ENCODE results near the gene TEX48. TPM values are rescaled to one million over a fixed set of nuclear protein-coding genes. Genes with fewer than 3 reads are reported as not detected.

The TEX48 gene
- total RNA-seq, 1 experiment from 2014 or later = not detected

DNA sequence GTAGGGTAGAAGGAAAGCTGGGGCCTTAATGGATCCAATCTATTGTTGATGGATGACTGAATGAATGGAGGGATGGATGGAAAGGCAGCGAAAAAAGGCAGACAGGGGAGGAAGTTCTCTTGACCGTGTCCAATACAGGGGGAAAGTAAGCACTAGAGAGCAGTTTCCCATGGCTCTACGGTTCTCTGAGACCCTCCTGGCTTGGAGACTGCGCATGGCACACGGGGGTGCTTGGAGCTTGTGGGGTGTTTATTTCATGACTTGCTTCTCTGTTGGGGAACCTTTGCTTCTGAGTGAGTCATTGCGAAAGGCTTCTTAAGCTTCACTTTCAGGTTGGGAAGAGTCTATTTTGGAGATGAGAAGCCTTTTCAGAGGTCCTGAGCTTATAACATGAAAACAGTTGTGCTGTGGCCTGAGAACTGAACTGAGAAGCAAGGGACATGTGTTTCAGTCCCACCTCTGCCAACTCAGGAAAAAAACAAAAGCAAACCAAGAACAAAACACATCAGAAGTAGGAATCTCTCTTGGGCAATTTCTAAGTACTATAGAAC is 12.8 kb upstream of the TEX48 start (continued):
- TF ChIP-seq, protein P1, sequence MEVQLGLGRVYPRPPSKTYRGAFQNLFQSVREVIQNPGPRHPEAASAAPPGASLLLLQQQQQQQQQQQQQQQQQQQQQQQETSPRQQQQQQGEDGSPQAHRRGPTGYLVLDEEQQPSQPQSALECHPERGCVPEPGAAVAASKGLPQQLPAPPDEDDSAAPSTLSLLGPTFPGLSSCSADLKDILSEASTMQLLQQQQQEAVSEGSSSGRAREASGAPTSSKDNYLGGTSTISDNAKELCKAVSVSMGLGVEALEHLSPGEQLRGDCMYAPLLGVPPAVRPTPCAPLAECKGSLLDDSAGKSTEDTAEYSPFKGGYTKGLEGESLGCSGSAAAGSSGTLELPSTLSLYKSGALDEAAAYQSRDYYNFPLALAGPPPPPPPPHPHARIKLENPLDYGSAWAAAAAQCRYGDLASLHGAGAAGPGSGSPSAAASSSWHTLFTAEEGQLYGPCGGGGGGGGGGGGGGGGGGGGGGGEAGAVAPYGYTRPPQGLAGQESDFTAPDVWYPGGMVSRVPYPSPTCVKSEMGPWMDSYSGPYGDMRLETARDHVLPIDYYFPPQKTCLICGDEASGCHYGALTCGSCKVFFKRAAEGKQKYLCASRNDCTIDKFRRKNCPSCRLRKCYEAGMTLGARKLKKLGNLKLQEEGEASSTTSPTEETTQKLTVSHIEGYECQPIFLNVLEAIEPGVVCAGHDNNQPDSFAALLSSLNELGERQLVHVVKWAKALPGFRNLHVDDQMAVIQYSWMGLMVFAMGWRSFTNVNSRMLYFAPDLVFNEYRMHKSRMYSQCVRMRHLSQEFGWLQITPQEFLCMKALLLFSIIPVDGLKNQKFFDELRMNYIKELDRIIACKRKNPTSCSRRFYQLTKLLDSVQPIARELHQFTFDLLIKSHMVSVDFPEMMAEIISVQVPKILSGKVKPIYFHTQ (CRISPR knock-in tag; IDR thresholded peaks at IDR 0.05) = no peak
- TF ChIP-seq, protein P2, sequence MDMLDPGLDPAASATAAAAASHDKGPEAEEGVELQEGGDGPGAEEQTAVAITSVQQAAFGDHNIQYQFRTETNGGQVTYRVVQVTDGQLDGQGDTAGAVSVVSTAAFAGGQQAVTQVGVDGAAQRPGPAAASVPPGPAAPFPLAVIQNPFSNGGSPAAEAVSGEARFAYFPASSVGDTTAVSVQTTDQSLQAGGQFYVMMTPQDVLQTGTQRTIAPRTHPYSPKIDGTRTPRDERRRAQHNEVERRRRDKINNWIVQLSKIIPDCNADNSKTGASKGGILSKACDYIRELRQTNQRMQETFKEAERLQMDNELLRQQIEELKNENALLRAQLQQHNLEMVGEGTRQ (CRISPR knock-in tag; IDR thresholded peaks at IDR 0.05) = no peak
- no peak for TF ChIP-seq RORB (CRISPR knock-in tag; IDR thresholded peaks at IDR 0.05)
- TF ChIP-seq, protein P3, sequence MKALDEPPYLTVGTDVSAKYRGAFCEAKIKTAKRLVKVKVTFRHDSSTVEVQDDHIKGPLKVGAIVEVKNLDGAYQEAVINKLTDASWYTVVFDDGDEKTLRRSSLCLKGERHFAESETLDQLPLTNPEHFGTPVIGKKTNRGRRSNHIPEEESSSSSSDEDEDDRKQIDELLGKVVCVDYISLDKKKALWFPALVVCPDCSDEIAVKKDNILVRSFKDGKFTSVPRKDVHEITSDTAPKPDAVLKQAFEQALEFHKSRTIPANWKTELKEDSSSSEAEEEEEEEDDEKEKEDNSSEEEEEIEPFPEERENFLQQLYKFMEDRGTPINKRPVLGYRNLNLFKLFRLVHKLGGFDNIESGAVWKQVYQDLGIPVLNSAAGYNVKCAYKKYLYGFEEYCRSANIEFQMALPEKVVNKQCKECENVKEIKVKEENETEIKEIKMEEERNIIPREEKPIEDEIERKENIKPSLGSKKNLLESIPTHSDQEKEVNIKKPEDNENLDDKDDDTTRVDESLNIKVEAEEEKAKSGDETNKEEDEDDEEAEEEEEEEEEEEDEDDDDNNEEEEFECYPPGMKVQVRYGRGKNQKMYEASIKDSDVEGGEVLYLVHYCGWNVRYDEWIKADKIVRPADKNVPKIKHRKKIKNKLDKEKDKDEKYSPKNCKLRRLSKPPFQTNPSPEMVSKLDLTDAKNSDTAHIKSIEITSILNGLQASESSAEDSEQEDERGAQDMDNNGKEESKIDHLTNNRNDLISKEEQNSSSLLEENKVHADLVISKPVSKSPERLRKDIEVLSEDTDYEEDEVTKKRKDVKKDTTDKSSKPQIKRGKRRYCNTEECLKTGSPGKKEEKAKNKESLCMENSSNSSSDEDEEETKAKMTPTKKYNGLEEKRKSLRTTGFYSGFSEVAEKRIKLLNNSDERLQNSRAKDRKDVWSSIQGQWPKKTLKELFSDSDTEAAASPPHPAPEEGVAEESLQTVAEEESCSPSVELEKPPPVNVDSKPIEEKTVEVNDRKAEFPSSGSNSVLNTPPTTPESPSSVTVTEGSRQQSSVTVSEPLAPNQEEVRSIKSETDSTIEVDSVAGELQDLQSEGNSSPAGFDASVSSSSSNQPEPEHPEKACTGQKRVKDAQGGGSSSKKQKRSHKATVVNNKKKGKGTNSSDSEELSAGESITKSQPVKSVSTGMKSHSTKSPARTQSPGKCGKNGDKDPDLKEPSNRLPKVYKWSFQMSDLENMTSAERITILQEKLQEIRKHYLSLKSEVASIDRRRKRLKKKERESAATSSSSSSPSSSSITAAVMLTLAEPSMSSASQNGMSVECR (CRISPR knock-in tag; IDR thresholded peaks at IDR 0.05; ENCODE audit: borderline replicate concordance) = no peak
- TF ChIP-seq TEAD4 (CRISPR knock-in tag; IDR thresholded peaks at IDR 0.05) = no peak
- TF ChIP-seq ZNF423 (CRISPR knock-in tag; IDR thresholded peaks at IDR 0.05) = no peak
- TF ChIP-seq NFYB (CRISPR knock-in tag; conservative IDR thresholded peaks at IDR 0.05; ENCODE audit: low read depth) = no peak
- no peak for TF ChIP-seq ZNF396 (CRISPR knock-in tag; IDR thresholded peaks at IDR 0.05; ENCODE audit: borderline replicate concordance)
- TF ChIP-seq, protein P4, sequence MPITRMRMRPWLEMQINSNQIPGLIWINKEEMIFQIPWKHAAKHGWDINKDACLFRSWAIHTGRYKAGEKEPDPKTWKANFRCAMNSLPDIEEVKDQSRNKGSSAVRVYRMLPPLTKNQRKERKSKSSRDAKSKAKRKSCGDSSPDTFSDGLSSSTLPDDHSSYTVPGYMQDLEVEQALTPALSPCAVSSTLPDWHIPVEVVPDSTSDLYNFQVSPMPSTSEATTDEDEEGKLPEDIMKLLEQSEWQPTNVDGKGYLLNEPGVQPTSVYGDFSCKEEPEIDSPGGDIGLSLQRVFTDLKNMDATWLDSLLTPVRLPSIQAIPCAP (CRISPR knock-in tag; IDR thresholded peaks at IDR 0.05) = no peak
- TF ChIP-seq, protein P5, sequence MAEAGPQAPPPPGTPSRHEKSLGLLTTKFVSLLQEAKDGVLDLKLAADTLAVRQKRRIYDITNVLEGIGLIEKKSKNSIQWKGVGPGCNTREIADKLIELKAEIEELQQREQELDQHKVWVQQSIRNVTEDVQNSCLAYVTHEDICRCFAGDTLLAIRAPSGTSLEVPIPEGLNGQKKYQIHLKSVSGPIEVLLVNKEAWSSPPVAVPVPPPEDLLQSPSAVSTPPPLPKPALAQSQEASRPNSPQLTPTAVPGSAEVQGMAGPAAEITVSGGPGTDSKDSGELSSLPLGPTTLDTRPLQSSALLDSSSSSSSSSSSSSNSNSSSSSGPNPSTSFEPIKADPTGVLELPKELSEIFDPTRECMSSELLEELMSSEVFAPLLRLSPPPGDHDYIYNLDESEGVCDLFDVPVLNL (CRISPR knock-in tag; IDR thresholded peaks at IDR 0.05; ENCODE audit: borderline replicate concordance, low read depth) = no peak

DNA sequence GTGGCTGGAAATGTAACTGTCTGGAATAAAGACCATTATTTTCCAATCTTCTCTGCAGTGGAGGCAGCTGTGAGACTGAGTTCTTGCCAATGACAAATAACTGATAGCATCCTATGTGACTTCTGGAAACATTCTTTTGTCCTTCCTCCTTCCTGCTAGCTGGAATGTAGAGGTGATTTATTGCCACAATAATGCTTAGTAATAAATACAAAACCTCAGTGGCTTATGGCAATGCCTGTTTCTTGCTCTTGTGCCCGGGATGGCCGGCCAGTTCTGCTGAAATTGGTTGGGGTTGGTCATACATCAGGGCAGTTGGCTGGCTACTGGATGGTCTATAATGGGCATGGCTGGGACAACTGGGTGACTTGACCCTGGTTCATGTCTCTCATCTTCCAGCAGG is 12.2 kb upstream of the TEX48 start:
- peaks cover 6% of the 10 kb centered on the region; the same call in 1 of the 2 replicates for H3K4me1 Mint-ChIP-seq
- ChIA-PET POLR2A (no interaction called here), CTCF (interaction anchor here (0.7 to 1.1 kb wide), 3 partner anchors 9 to 220 kb away, joined by 3 to 4 read pairs (median 3); partner anchors contain the start of gene TEX48)
- H3K36me3 Mint-ChIP-seq = no peaks in the 10 kb centered on the region
- DNase-seq (ENCODE audit: low spot score) (no peak), ATAC-seq (no peak)
- no peak overlapping the region for H3K4me3 Mint-ChIP-seq
- peaks cover 43% of the 10 kb centered on the region for H3K27me3 Mint-ChIP-seq (ENCODE audit: low read depth)
- TF ChIP-seq, protein P6, sequence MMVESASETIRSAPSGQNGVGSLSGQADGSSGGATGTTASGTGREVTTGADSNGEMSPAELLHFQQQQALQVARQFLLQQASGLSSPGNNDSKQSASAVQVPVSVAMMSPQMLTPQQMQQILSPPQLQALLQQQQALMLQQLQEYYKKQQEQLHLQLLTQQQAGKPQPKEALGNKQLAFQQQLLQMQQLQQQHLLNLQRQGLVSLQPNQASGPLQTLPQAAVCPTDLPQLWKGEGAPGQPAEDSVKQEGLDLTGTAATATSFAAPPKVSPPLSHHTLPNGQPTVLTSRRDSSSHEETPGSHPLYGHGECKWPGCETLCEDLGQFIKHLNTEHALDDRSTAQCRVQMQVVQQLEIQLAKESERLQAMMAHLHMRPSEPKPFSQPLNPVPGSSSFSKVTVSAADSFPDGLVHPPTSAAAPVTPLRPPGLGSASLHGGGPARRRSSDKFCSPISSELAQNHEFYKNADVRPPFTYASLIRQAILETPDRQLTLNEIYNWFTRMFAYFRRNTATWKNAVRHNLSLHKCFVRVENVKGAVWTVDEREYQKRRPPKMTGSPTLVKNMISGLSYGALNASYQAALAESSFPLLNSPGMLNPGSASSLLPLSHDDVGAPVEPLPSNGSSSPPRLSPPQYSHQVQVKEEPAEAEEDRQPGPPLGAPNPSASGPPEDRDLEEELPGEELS (CRISPR knock-in tag; IDR thresholded peaks at IDR 0.05) = no peak
- no peak overlapping the region for H3K27ac Mint-ChIP-seq
- no peaks in the 10 kb centered on the region for H3K9me3 Mint-ChIP-seq
